Skeletal muscle tissue (tissue), 4 donors: ENCODE results near the gene FER. TPM values are rescaled to one million over a fixed set of nuclear protein-coding genes. Genes with fewer than 3 reads are reported as not detected.

Experiments used
- H3K27ac ChIP-seq: one replicate; pipeline ENCODE4 v1.7.0; 2013; ENCODE audit warnings: mild to moderate bottlenecking, low read depth, low read length, inconsistent platforms
- H3K27me3 ChIP-seq, 3 donors: one replicate each; pipeline ENCODE4 v1.7.0; 2013; ENCODE audit warnings: low read length in 3 of 3; ENCODE audit not compliant: control insufficient read depth in 3 of 3, insufficient read depth in 3 of 3
- H3K36me3 ChIP-seq, 3 donors: one replicate each; pipeline ENCODE4 v1.7.0; 2013; ENCODE audit warnings: low read length in 3 of 3; ENCODE audit not compliant: control insufficient read depth in 3 of 3, insufficient read depth in 3 of 3
- H3K4me1 ChIP-seq, 3 donors: one replicate each; pipeline ENCODE4 v1.7.0; 2013; ENCODE audit warnings: low read length in 3 of 3, mild to moderate bottlenecking in 3 of 3; ENCODE audit not compliant: control insufficient read depth in 3 of 3, insufficient read depth in 3 of 3
- H3K4me3 ChIP-seq, 3 donors: one replicate each; pipeline ENCODE4 v1.7.0; 2013; ENCODE audit warnings: low read length in 3 of 3
- H3K9ac ChIP-seq, 3 donors: one replicate each; pipeline ENCODE4 v1.7.0; 2013; ENCODE audit warnings: low read length in 3 of 3, mild to moderate bottlenecking in 3 of 3, moderate library complexity in 2 of 3, low read depth in 1 of 3
- H3K9me3 ChIP-seq, 3 donors: one replicate each; pipeline ENCODE4 v1.7.0; 2013; ENCODE audit warnings: low read length in 3 of 3; ENCODE audit not compliant: control insufficient read depth in 3 of 3
- total RNA-seq: library from RNA; depleted of rRNA; stranded (reverse); fragments of >200 nt; gene quantifications from one replicate; pipeline ENCODE4 v1.2.3, GENCODE V29; 2014
- donor health status: Osteomylitis.

FER gene
- total RNA-seq, 1 donor from 2014 or later: 19.8 TPM

DNA sequence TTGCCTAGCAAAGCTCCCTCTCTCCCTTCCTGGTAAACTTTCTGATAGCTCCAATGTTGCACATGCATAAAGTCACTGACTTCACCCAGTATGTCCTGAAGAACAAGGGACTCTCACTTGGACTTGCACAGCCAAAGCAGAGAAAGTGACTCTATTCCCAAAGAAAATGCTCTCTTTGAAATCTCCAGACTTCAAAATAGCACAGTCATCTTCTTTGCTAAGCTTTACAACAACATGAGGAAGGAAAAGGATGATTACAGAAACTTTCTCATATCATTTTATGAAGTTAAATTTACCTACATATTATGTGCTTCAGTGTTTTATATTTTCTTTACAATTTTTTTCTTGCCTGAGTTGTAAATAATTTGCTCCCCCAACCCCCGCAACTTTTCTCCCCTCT lies 397.4 kb downstream of the FER start:
- Histone ChIP-seq H3K27me3 (no peaks in the 10 kb centered on the region), H3K9me3 (no peaks in the 10 kb centered on the region), H3K4me3 (no peak overlapping the region), H3K4me1 (peaks cover 0 to 2% (median 0%) of the 10 kb centered on the region in 3 donors), H3K27ac (no peak overlapping the region), H3K9ac (no peak overlapping the region), H3K36me3 (no peaks in the 10 kb centered on the region)

DNA sequence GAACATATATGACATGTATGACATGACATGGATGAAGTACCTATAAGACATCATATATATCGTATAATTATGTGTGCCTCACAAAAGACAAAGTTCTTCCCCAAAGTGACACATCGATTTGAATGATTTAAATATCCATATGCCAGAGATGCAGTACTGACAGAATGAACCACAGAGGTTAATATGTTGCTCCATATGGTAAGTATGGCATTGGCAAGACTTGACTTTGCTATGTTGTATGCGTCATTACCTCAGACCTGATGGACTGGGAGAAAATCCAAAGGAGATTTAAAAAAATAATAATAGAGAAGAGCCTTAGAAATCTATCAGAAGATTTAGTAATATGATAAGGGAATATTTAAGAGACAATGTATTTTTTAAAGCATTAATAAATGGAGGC lies 398.9 kb downstream of the FER start:
- Histone ChIP-seq H3K27me3 (no peaks in the 10 kb centered on the region), H3K9ac (no peak overlapping the region), H3K4me3 (no peak overlapping the region), H3K36me3 (no peaks in the 10 kb centered on the region), H3K27ac (no peak overlapping the region), H3K9me3 (no peaks in the 10 kb centered on the region), H3K4me1 (no peaks in the 10 kb centered on the region)

DNA sequence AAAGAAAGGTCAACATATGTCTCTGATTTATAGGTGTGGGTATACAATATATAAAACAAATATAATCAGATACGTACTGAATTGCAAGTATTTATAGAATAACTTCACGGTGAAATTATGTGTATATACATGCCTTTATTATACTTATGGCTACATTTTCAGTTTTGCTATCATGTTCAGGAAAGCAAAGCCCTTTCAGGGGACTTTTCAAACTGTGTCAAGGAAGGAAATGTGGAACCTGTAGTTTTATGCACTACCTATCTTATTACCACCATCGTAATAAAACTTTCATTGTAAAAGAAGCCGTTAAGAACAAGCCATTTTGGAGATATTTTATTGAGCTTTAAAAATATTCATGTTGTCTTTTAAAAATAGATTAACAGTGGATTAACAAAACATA lies 404.9 kb downstream of the FER start:
- Histone ChIP-seq H3K27ac (no peak overlapping the region), H3K4me1 (no peaks in the 10 kb centered on the region)

DNA sequence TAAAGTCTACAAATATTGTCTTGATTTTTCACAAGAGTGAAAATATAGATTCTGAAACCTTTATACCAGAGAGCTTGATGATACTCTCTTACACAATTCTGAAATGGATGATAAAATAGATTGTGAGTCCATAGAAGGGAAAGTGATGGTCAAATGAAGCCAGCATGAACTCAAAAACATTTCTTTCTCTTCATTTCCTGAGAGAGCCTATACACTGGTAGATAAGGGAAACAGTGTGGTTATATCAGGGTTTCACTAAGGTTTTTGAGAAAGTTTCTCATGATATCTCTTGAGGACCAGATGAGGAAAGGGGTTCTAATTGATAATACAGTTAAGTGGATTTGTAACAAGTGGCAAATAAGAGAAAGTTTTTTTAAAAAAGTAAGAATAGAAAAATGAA lies 407.9 kb downstream of the FER start:
- Histone ChIP-seq H3K9me3 (no peaks in the 10 kb centered on the region), H3K27ac (no peak overlapping the region), H3K36me3 (no peaks in the 10 kb centered on the region), H3K4me3 (no peak overlapping the region), H3K4me1 (no peaks in the 10 kb centered on the region), H3K27me3 (no peaks in the 10 kb centered on the region), H3K9ac (no peak overlapping the region)

More for the DNA sequence above, 404.9 kb downstream of the FER start:
- H3K9me3 ChIP-seq: no peaks in the 10 kb centered on the region
- no peak overlapping the region for H3K4me3 ChIP-seq
- no peaks in the 10 kb centered on the region for H3K36me3 ChIP-seq
- no peak overlapping the region for H3K9ac ChIP-seq
- H3K27me3 ChIP-seq: no peaks in the 10 kb centered on the region

DNA sequence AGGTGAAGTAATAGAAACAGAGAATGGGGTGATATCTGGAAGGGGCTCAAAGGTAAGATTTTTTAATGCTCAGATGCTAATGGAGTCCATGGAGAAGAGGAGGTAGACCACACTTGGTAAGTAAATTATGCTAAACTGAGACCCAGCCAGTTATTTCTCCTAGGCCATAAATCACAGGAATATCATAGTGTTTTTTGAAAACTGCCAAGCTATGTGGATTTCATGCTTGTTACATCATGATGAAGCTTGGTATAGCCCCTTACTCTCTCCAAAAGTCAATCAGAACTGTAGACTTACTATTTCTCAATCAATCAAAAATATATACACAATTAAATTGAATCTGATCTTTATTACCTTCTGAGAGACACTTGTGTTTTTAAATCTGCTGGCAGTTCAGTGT lies 409.2 kb downstream of the FER start:
- no peaks in the 10 kb centered on the region for H3K4me1 ChIP-seq
- H3K9ac ChIP-seq: no peak overlapping the region
- no peak overlapping the region for H3K4me3 ChIP-seq
- H3K27ac ChIP-seq: no peak overlapping the region
- no peaks in the 10 kb centered on the region for H3K27me3 ChIP-seq
- H3K36me3 ChIP-seq: no peaks in the 10 kb centered on the region
- no peaks in the 10 kb centered on the region for H3K9me3 ChIP-seq

DNA sequence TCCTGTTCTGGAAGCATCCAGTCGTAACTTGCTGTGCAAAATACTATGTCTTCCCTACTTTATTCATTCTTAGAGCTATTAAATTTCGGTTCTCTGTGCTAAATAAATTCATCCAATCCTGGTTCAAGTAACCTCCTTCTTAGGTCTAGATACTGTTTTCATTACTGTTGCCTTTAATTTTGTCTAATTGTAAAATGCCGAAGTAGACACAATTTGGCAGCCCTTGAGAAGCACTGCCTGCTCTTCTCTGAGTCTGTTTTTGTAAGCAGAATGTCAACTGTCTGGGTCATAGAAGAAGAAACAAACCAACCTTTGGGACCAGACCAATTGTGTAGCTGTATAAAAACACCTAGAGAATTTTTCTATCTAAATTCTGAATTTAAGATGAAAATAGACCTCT lies 412.8 kb downstream of the FER start:
- Histone ChIP-seq H3K36me3 (no peaks in the 10 kb centered on the region), H3K9ac (no peak overlapping the region), H3K9me3 (no peaks in the 10 kb centered on the region), H3K4me1 (no peaks in the 10 kb centered on the region), H3K27ac (no peak overlapping the region), H3K27me3 (no peaks in the 10 kb centered on the region), H3K4me3 (no peak overlapping the region)

DNA sequence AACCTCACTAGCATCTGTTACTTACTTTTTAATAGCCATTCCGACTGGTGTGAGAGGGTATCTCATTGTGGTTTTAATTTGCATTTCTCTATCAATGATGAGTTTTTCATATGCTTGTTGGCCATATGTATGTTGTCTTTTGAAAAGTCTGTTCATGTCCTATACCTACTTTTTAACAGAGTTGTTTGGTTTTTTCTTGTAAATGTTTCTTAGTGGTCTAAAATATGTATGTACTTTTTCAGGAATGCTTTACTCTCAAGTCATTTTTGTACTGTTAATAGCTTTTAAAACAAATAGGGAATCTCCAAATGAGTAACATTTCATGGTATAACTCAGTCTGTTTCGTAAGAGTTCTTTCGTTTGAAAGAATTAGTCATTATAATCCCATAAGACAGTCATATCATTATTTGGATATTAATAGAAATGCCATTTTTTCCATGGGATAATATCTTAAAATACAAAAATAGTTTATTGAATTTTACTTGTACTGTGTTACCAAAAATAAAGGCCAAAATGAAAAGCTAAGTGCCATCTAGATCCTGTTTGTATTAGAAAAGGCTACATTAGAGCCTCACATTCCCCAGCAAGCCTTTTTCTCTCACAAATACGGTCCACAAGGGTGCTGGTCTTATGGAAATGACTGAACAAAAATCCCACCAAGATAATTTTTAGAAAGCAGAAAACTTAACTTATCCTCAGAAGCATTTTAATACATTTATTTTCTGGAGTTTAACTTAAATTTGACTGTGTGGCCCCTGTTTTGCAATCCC lies 414.4 kb downstream of the FER start:
- H3K36me3 ChIP-seq: no peaks in the 10 kb centered on the region
- no peak overlapping the region for H3K27ac ChIP-seq
- H3K4me3 ChIP-seq: no peak overlapping the region
- H3K9ac ChIP-seq: no peak overlapping the region
- no peaks in the 10 kb centered on the region for H3K9me3 ChIP-seq
- no peaks in the 10 kb centered on the region for H3K27me3 ChIP-seq
- no peaks in the 10 kb centered on the region for H3K4me1 ChIP-seq

DNA sequence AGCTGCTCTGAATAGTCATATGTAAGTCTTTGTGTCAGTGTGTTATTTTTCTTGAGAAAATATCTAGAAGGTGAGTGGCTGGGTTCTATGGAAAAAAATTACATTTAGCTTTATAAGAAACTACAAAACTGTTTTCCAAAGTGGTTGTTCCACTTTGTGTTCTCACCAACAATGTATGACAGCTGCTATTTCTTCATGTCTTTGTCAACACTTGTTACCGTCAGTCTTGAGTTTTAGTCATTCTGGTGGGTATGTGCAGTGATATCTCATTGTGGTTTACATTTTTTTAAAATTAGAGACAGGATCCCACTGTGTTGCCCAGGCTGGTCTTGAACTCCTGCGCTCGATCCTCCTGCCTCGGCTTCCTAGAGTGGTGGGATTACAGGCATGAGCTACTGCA lies 415.6 kb downstream of the FER start:
- Histone ChIP-seq H3K9me3 (no peaks in the 10 kb centered on the region), H3K36me3 (no peaks in the 10 kb centered on the region), H3K27ac (no peak overlapping the region), H3K4me3 (no peak overlapping the region), H3K9ac (no peak overlapping the region), H3K4me1 (no peaks in the 10 kb centered on the region), H3K27me3 (no peaks in the 10 kb centered on the region)

DNA sequence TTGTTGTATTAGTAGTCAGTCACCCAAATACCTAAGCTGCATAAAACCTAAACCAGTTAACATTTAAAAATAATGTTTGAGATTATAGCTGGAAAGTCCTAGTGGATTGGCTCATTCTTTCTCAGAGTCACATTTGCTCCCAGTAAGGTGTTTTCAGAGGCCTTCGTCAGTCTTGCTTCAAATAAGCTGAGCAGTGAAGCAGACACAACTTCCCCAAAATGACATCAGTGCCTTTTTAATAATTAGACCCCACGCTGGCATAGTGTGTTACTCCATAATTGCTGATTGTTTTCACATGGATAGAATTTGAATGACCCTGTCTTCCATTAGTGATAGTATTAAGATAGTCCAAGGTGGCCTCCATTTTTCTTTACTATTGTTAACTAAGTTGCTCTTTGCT lies 416.3 kb downstream of the FER start:
- Histone ChIP-seq H3K27me3 (no peaks in the 10 kb centered on the region), H3K36me3 (no peaks in the 10 kb centered on the region), H3K9me3 (no peaks in the 10 kb centered on the region), H3K27ac (no peak overlapping the region), H3K9ac (no peak overlapping the region), H3K4me1 (no peaks in the 10 kb centered on the region), H3K4me3 (no peak overlapping the region)

DNA sequence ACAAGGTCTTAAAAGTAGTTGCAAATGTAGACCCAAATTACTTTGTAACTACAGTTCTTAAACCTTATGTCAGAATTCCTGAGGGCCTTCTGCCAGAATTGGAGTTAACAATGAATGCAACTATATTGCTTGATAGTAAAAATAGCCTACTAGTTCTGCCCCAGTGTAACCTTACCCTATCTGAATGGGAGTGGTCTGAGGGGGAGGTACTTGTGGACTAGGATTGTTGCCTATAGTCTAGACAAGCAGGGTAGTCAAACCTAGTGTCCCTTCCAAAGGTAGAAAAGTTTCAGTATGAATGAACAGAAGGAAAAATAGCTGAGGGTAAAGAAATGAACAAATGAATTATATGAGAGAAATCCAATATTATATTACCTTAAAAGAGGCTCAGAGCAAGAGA lies 419.9 kb downstream of the FER start:
- Histone ChIP-seq H3K27ac (no peak overlapping the region), H3K9ac (no peak overlapping the region), H3K4me3 (no peak overlapping the region), H3K4me1 (no peaks in the 10 kb centered on the region), H3K27me3 (no peaks in the 10 kb centered on the region), H3K36me3 (no peaks in the 10 kb centered on the region), H3K9me3 (no peaks in the 10 kb centered on the region)
